GM18861 (cell line): ENCODE data around the gene HOXB1.
"Not testable (repeated sequence)": the region's sequence is repeated elsewhere in the genome, so short reads cannot be mapped to it uniquely, and the experiment has no call there.

Experiments used
- ATAC-seq: cut with Tn5 transposase; IDR thresholded peaks from one replicate; pipeline ENCODE4 v1.9.1; 2021; ENCODE audit not compliant: unreplicated experiment

HOXB1 gene

DNA sequence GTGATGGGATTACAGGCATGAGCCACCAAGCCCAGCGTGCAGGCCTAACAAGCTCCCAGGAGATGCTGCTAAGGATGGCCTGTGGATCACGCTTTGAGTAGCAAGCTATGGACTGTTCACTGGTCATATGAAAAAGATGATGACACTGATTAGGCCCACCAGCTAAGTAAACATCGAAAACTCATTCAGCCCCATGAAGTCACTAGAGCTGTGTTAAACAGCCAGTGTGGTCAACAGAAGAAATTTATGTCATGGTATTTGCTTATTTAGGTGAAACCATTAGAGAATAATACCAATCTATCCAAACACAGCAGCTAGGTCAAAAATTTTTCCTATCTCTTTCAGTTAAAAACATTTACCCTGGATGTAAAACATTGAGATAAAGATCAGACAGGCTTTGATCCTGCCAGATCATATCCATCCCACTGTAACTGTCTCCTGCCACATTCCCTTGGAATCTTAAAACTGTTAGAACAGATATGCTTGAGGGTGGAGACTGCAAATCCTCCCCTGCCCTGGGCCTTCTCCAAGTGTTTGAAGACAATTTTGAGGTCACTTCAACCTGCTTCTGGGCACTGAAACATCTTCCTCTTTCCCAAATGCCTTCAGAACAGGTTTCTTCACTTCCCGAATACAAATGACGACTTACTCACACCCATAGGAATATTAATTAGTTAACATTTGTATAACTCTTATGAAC, 30.9 kb downstream of the HOXB1 start:
- no peak for ATAC-seq

DNA sequence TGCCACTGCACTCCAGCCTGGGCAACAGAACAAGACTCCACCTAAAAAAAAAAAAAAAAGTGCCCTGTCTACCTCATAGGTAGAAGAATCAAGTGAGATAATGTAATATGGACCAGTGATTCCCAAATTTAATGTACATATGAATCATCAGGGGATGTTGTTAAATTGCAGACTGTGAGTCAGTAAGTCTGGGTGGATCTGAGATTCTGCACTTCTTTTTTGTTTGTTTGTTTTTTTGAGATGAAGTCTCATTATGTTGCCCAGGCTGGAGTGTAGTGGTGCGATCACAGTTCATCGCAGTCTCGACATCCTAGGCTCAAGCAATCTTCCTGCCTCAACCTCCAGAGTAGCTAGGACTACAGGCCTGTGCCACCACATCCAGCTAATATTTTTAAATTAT, 31.6 kb downstream of the HOXB1 start:
- ATAC-seq, result no peak

DNA sequence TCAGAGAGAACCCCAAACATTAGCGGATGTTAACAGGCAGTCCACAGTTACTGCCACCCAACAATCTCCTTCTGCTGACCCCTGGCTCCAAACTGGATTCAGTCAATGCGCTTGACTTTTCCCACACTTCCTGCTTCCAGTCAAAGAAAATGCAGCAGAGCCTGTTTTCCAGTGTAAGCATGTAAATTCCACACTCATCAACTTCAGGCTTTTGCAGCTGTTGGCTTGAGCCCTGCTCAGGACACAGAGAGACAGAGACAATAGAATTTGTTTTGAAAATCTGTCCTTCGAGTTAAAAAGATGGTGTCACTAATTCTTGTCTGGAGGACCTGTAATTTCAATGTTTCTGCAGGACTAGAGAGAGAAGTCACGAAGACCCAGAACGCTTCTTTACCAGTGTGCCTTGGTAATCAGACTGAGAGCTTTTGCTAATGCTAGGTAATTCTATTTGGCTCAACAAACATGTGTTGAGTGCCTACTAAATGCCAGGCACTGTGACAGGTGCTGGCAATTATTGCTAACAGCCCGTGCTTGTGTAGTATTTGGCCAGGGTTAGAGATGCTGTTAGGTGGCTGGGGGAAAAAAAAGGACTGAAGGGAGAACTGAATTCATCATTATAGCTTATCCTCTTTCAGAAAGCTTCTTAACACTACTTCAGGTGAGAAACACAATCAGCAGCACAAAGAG, 32.5 kb downstream of the HOXB1 start:
- no peak for ATAC-seq

DNA sequence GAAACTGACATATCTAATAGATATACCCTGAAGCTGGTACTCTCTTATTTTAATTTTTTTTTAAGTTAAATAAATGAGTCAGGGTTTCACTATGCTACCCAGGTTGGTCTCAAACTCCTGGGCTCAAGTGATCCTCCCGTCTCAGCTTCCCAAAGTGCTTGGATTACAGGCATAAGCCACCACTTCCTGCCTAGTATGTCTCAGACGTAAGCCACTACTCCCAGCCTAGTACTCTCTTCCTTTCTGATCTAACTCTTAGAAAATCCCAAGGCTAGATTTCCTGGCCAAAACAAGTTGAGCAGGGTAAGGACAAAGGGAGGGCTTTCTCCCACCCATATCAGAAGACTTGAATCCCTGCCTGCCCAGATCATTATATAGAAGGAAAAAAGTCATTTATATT, 33.7 kb downstream of the HOXB1 start:
- ATAC-seq, result no peak

DNA sequence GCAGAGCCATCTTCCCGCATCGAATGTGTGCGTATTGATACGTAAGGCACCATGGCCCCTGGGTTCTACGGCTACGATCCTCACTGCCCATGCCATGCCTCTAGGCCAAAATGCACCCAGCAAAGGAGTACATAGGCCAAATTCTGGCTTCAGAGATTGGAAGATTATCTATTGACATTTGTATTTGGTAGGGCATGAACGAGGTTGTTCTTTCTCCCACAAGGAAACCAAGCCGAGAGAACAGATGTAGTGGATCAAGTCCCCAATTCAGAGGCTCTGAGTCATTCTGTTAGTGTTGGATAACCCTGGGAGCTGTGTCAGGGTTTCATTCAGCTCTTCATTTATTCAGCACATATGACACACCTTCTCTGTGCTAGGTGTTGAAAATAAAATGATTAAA, 36.5 kb downstream of the HOXB1 start:
- no peak for ATAC-seq

DNA sequence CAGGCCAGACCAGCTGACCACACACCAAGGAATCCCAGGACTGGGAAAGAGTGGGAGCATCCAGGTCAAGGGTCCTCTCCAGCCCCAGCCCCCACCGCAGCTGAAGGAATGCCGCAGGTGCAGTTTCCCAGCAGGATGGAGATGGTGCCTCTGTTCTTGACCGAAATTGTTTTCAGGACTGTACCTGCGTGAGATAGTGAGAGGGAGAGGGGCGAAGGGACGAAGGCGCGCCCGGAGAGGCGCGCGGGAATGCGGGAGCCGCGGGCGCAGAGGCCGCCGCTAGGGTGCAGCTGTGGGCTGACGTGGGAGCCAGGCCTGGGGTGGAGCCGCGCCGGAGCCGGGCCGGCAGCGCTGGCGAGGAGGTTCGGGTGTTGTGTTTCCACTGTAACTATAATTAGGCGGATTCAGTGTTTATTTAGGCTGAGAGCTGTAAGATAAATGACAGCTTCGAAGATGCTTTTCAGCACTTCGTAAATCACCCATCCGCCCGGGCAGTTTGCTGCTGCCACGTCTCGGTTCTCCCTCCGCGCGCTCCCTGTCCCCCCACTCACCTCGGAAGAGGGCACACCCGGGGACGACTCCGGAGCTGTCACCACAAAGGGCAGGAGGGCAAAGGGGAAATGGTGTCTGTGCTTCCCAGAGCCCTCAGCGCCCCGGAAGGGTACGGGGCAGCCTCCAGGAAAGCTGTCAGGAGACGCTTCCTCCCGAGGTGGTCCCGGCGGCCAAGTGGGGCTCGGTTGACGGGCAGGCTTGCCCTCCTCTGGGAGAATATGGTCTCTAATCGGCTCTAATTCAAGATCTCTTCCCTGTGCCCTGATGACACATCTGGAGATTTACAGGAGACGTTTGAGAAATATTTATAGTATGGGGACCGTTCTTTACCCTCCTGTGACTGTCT, 38.2 kb downstream of the HOXB1 start:
- ATAC-seq, result no peak

DNA sequence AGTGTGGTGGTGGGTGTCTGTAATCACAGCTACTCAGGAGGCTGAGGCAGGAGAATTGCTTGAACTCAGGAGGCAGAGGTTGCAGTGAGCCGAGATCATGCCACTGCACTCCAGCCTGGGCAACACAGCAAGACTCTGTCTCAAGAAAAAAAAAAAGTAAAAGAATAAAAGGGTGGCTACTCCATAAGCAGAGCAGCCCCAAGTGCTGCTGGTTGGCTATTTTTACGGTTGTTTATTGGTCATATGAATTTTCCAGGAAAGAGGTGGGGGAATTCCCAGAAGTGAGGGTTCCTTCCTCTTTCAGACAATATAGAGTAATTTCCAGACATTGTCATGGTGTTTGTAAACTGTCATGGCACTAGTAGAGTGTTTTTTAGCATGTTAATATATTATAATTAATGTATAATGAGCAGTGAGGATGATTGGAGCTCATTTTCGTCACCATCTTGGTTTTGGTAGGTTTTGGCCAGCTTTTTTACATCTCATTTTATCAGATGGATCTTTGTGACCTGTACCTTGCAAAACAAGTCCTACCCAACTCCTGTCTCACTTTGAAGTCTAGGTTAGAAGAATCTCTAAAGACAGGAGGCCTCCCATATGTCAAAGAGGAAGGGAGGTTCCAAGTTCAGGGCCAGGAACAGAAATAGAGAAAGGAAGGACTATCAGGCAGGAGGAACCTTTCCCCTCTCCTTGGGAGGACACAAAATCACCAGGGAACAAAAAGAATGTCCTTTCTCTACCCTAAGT, 39.1 kb downstream of the HOXB1 start:
- no peak for ATAC-seq

DNA sequence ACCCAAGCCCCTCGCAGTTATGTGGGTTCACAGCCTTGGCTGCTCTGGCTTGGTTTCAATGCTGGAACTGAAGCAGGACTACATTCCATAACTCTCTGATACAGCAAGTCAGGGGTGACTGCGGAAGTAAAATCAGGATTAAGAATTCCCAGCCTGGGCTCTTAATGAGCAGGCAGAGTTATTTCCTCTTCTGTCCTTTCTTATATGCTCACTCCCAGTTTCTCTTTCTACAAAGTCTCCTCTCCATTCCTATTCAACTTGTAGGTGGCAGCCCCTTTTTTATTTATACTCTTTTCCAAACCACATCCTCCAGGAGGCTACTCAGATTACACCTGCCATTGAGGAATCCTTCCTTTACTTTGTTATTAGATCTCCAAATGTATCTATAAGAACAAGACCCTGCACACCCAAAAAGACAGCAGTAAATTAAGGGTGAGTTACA, 40.3 kb downstream of the HOXB1 start:
- ATAC-seq, result no peak

DNA sequence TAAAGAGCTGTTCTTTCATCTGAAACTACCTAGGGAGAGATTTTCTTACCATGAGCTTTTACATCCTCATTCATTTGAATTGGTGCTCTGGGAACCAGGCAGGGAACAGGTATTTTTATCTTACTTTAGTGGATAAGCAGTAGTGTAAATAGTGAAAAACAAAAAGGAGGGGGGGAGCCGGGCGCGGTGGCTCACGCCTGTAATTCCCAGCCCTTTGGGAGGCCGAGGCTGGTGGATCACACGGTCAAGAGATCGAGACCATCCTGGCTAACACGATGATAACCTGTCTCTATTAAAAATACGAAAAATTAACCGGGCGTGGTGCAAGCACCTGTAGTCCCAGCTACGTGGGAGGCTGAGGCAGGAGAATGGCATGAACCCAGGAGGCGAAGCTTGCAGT, 41.0 kb downstream of the HOXB1 start:
- ATAC-seq, result no peak

DNA sequence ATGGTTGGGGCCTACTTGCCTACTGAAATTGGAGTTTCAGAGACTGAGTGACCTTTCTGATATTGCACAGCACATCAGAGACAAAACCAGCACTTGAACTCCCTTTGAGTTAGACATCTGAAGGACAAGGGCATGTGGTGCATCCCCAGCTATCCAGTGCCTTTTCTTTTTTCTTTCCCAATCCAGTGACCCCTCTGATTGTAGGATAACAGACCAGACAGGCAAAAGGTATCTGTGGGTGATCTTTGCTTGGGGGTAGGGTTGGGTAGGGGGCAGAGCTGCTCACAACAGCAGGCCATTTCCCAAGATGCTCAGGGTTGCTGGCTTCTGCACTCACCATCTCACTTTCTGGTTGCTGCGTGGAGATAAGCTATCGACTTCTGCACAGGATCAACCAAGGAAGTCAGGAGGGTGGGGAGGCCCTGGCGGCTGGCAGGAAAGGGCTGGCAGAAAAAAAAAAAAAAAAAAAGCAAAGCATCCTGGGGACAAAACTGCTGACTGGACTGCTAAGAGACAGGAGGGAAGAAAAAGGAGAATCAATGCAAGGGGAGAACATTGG, 42.2 kb downstream of the HOXB1 start:
- ATAC-seq, result no peak

DNA sequence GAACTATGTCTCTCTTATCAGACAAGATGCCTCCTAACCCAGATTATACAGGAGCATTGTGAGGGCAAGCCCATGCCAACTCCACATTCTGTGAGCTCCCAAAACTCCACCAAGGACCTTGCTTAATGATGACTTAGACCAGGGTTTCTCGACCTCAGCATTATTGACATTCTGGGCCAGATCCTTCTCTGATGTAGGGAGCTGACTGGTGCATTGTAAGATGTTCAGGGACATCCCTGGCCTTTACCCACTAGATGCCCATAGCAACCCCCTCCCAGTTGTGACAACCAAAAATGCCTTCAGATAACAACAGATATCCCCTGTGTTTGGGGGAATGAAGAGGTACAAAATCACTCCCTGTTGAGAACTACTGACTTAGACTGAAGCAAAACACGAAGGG, 43.6 kb downstream of the HOXB1 start:
- no peak for ATAC-seq

DNA sequence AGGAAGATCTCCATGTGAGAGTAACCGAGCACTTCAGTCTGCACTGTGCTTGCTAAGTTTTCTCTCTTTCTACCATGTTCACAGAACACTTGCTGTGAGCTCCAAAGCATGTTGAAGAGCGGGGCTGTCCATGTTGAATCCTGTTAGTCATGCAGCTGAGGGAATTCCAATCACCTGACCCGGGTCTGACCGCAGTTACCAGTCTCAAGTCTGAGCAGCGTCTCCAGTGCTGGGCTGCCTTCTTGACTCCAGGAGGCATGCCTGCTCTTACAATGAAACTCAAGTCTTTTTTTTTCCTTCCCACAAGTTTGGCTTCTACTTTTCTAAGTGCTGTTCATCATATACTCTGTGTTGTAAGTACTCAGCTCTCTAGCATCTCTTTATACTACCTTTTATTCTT, 44.3 kb downstream of the HOXB1 start:
- no peak for ATAC-seq

DNA sequence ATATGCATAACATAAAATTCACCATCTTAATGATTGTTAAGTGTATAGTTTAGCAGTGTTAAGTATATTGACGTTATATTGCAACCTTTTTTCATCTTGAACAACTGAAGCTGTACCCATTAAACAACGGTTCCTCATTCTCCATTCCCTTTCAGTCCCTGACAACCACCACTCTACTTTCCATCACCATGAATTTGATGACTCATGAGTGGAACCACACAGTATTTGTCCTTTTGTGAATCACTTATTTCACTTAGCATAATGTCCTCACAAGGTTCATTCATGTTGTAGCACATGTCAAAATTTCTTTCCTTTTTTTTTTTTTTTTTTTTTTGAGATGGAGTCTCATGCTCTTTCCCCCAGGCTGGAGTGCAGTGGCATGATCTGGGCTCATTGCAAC, 46.0 kb downstream of the HOXB1 start:
- ATAC-seq, result no peak

DNA sequence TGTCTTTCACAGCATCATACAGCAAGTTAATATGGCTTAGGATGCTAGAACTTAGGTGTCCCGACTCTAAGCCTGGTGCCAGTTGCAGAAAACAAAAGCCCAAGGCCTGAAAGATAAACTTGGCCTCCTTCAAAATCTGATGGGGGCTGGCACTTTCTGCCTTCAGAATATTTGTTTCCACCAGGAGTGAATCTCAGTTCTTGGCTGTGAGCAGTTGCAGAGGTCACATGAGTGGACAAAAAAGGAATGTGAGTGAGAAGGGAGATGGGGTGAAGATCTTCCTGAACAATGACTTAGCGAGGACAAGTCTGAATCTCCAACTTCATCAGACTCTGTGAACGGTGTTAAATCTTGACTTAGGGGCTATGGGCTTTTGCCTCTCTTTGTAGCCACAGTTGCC, 46.6 kb downstream of the HOXB1 start:
- no peak for ATAC-seq

DNA sequence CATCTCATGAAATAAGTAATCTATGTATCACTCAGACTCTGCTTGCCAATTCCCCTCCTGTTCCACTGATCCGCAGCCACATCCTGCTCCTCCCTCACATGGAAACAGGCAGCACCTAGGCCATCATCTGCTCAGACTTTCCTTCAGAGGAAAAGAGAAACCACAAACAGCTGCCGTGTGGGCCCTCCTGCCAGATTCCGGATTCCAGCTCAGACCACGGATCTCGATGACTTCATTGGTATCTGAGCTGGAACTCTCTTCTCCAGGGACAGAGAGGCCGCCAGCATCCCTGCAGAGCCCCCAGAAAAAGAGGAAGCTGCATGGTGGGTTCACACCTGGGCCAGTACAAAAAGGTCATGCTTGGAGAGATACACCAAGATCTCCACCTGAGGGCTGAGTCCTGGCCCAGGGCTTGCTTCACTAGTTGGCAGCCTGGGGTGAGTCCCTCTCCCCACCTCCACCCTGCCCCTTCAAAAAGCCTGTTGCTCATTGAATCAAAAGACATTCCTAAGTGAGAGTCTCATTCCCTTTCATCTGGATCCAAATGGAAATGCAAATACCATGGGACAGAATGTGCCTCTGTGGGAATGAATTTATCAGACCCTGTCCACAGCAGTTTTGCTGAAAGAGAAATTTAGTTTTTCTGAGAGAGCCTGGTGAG, 47.2 kb downstream of the HOXB1 start:
- no peak for ATAC-seq

DNA sequence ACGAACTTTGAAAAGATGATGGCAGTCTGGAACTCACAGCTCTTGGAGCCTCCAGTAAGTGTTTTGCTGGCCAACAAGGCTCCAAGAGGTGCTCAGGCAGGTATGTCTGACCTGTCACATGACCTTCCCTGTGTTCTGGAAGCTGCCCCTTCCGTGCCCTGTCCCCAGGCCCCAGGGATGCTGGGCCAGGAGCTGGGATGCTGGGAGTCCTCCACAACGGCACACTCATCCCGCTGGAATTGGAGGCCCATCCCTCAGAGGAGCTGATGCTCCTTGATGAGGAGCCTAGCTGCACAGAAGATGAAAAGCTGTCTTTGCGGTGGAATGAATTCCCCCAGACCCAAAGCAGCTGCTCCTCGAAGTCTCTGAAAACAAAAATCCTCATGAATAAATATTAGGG, 47.8 kb downstream of the HOXB1 start:
- no peak for ATAC-seq

DNA sequence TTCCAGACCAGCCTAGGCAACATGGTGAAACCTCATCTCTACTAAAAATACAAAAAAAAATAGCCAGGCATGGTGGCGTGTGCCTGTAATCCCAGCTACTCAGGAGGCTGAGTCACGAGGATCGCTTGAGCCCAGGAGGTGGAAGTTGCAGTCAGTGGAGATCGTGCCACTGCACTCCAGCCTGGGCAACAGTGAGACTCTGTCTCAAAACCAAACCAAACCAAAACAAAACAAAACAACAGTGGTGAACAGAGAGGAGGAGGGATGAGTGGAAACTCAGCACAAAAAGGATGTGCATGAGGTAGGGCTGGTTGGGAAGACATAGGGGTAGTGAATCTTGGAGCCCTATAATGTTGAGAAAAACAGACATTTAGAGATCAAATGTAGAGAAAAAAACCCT, 48.5 kb downstream of the HOXB1 start:
- ATAC-seq, result not testable (repeated sequence)

DNA sequence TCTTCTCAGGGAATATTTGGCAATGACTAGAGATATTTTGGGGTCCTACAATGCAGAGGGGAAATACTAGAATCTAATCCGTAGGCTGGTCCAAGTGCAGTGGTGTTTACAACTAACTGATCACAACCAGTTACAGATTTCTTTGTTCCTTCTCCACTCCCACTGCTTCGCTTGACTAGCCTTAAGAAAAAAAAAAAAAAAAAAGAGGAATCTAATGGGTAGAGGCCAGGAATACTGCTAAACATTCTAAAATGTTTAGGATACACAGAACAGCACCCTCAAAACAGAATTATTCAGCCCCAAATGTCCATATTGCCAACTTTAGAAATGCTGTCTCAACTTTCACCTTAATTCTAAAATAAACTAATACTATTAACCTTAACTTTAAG, 51.8 kb downstream of the HOXB1 start:
- no peak for ATAC-seq
